D721Med (cell line): ENCODE results near the gene FAM76A.
"Not testable (repeated sequence)": the region's sequence is repeated elsewhere in the genome, so short reads cannot be mapped to it uniquely, and the experiment has no call there.

Experiments used
- DNase-seq: peaks from one replicate; pipeline ENCODE4 v3.0.0; 2011; ENCODE audit warnings: low spot score; ENCODE audit not compliant: insufficient read length
- FAIRE-seq: peaks from 2 replicates; lab custom pipeline; 2011; peaks lifted over from hg19 to GRCh38; lab: Jason Lieb, UNC
- TF ChIP-seq, protein P1 (sequence below): IDR thresholded peaks from 2 replicates; pipeline ENCODE4 v1.5.1; 2012; ENCODE audit warnings: mild to moderate bottlenecking, control low read depth; ENCODE audit not compliant: insufficient read depth; ENCODE audit errors: missing control alignments

FAM76A gene

DNA sequence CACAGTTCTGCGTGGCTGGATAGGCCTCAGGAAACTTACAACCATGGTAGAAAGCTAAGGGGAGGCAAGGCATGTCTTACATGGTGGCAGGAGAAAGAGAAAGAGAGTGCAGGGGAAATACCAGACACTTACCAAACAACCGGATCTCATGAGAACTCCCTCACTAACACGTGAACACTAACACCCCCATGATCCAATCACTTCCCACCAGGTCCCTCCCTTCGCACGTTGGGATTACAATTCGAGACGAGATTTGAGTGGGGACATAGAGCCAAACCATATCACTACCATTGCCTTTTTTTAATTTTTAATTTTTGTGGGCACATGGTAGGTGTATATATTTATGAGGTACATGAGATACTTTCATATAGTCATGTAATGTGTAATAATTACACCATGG, 81.0 kb downstream of the FAM76A start:
- TF ChIP-seq, protein P1, sequence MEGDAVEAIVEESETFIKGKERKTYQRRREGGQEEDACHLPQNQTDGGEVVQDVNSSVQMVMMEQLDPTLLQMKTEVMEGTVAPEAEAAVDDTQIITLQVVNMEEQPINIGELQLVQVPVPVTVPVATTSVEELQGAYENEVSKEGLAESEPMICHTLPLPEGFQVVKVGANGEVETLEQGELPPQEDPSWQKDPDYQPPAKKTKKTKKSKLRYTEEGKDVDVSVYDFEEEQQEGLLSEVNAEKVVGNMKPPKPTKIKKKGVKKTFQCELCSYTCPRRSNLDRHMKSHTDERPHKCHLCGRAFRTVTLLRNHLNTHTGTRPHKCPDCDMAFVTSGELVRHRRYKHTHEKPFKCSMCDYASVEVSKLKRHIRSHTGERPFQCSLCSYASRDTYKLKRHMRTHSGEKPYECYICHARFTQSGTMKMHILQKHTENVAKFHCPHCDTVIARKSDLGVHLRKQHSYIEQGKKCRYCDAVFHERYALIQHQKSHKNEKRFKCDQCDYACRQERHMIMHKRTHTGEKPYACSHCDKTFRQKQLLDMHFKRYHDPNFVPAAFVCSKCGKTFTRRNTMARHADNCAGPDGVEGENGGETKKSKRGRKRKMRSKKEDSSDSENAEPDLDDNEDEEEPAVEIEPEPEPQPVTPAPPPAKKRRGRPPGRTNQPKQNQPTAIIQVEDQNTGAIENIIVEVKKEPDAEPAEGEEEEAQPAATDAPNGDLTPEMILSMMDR = no peak
- DNase-seq (no peak), FAIRE-seq (no peak)

DNA sequence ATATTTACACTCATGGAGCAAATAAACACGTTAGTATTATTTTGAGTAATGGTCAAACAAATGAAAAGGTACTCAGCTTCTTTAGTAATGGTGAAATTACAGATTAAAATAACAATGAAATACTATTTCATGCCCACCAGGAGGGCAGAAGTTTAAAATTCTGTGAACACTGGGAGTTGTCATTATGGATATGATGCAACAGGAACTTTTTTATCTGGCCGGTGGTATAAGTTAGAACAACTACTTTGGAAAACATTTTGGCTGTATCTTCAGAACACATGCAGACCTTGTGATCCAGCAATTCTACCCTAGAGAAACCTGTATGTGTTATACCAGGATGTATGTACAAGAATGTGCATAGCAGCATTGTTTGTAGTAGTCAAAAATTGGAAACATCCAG, 81.6 kb downstream of the FAM76A start:
- DNase-seq (no peak), FAIRE-seq (no peak)
- TF ChIP-seq, protein P1 = no peak

DNA sequence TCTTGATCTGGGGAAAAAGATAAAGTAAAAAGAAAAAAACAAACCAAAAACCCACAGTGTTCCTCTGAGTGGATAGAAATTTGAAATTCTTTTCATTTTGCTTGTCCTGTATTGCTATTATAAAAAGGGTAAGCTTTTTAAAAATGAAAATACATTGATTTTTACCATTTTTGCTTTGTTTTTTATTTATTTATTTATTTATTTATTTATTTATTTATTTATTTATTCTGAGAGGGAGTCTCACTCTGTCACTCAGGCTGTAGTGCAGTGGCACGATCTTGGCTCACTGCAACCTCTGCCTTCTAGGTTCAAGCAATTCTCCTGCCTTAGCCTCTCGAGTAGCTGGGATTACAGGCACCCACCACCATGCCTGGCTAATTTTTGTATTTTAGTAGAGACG, 82.4 kb downstream of the FAM76A start:
- not testable (repeated sequence) for FAIRE-seq

DNA sequence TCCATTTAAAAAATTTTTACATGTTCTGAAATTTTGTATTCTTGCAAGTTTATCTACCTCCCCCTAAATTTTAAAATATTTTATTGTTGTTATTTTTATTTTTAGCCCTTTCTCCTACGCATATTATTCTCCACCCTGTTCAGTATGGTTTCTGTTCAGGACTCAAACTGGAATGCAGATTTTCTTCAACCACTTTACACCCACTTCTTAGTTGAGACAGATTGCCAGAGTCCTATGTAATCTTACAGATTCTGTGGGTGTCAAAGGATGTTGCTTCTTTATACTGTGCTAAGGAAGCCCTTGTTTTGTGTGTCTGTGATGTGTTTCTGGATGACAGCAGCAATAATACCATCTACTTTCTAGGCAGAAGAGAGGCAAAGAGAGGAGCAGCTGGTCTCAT, 84.1 kb downstream of the FAM76A start:
- no peak for FAIRE-seq
- TF ChIP-seq, protein P1 = no peak

More for the DNA sequence above, 82.4 kb downstream of the FAM76A start:
- not testable (repeated sequence) for DNase-seq

DNA sequence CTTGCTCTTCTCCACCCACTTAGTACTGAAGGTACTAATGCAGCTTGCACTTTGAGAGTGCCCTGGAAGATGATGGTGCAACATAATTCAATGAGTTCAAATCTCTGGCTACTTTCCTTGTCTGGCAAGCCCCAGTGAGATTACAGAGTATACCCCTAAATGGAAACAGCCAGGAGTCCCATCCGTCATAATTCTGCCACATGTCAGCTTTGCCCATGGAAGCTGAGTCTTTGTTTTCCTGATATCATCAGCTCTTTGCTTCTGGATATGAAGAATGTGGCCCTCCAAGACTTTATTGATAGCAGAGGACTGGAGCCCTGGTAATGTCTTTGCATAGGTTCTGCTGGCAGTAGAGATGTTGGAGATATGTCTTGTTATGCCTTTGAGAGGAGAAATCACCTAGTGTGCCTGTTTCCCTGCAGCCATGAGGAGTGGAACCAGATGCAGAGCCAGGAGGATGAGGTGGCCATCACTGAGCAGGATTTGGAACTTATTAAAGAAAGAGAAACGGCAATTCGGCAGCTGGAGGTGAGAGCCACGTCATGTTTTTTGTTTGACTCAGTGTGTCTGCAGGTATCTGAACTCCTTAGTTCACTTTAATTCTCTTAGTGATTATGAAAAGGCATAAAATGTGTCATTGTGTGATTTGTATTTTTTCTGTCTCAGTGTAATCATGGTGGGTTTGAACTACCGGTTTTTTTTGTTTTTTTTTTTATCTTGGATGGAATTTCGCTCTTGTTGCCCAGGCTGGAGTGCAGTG, 86.2 kb downstream of the FAM76A start:
- FAIRE-seq = no peak
- no peak for DNase-seq
- TF ChIP-seq, protein P1 = no peak

More for the DNA sequence above, 84.1 kb downstream of the FAM76A start:
- DNase-seq = no peak
